ENCODE measurements around the gene DOCK4.

DOCK4 gene

GRCh38 chr7:111796671-111797070 lies 409.5 kb downstream of the DOCK4 start:
- H3K36me3 ChIP-seq, result no peaks in the 10 kb centered on the region
- DNase-seq, result no peak
- no peak for TF ChIP-seq CTCF (IDR thresholded peaks at IDR 0.05; ENCODE audit: low read depth, low read length)
- H3K4me1 ChIP-seq, result no peaks in the 10 kb centered on the region
- peaks cover 3% of the 10 kb centered on the region; the same call in 1 of the 2 replicates for H3K9me3 ChIP-seq
- no peak overlapping the region for H3K4me3 ChIP-seq (ENCODE audit: low read depth, low read length)
- no peaks in the 10 kb centered on the region for H3K27me3 ChIP-seq

GRCh38 chr7:111789870-111790269 lies 416.3 kb downstream of the DOCK4 start:
- DNase-seq, result no peak
- no peak for TF ChIP-seq CTCF (IDR thresholded peaks at IDR 0.05; ENCODE audit: low read depth, low read length)

GRCh38 chr7:111789048-111789320 lies 417.2 kb downstream of the DOCK4 start:
- TF ChIP-seq CTCF (IDR thresholded peaks at IDR 0.05; ENCODE audit: low read depth, low read length), result no peak
- Histone ChIP-seq H3K36me3 (no peaks in the 10 kb centered on the region), H3K9me3 (no peaks in the 10 kb centered on the region), H3K27me3 (no peaks in the 10 kb centered on the region), H3K4me1 (peaks cover 10% of the 10 kb centered on the region; the same call in 1 of the 2 replicates), H3K4me3 (ENCODE audit: low read depth, low read length) (no peak overlapping the region)
- no peak for DNase-seq

More at GRCh38 chr7:111789870-111790269, 416.3 kb downstream of the DOCK4 start:
- Histone ChIP-seq H3K36me3 (no peaks in the 10 kb centered on the region), H3K9me3 (no peaks in the 10 kb centered on the region), H3K4me3 (ENCODE audit: low read depth, low read length) (no peak overlapping the region), H3K4me1 (peaks cover 10% of the 10 kb centered on the region; the same call in 1 of the 2 replicates), H3K27me3 (no peaks in the 10 kb centered on the region)

- Histone ChIP-seq H3K27me3 (no peaks in the 10 kb centered on the region), H3K4me1 (peaks cover 10% of the 10 kb centered on the region; the same call in 1 of the 2 replicates), H3K36me3 (no peaks in the 10 kb centered on the region), H3K9me3 (no peaks in the 10 kb centered on the region), H3K4me3 (ENCODE audit: low read depth, low read length) (no peak overlapping the region)
- DNase-seq, result no peak
- no peak for TF ChIP-seq CTCF (IDR thresholded peaks at IDR 0.05; ENCODE audit: low read depth, low read length)
Observed at GRCh38 chr7:111788286-111789047, 417.7 kb downstream of the DOCK4 start.

GRCh38 chr7:111787741-111788140 lies 418.5 kb downstream of the DOCK4 start:
- no peaks in the 10 kb centered on the region for H3K9me3 ChIP-seq

More at GRCh38 chr7:111787741-111788140, 418.5 kb downstream of the DOCK4 start:
- H3K36me3 ChIP-seq, result no peaks in the 10 kb centered on the region
- H3K4me3 ChIP-seq (ENCODE audit: low read depth, low read length), result no peak overlapping the region
- H3K27me3 ChIP-seq, result no peaks in the 10 kb centered on the region
- no peak for TF ChIP-seq CTCF (IDR thresholded peaks at IDR 0.05; ENCODE audit: low read depth, low read length)
- DNase-seq, result no peak
- peaks cover 10% of the 10 kb centered on the region; the same call in 1 of the 2 replicates for H3K4me1 ChIP-seq

Measured in BE2C (cell line).